Measurements from ENCODE around the gene SORCS2. TPM values are rescaled to one million over a fixed set of nuclear protein-coding genes. Genes with fewer than 3 reads are reported as not detected.
A peak's percentile ranks its signal among the peaks of the same experiment; 100 is the strongest.

Gene SORCS2
- total RNA-seq, 1 donor from 2014 or later, result 3.1 TPM

DNA sequence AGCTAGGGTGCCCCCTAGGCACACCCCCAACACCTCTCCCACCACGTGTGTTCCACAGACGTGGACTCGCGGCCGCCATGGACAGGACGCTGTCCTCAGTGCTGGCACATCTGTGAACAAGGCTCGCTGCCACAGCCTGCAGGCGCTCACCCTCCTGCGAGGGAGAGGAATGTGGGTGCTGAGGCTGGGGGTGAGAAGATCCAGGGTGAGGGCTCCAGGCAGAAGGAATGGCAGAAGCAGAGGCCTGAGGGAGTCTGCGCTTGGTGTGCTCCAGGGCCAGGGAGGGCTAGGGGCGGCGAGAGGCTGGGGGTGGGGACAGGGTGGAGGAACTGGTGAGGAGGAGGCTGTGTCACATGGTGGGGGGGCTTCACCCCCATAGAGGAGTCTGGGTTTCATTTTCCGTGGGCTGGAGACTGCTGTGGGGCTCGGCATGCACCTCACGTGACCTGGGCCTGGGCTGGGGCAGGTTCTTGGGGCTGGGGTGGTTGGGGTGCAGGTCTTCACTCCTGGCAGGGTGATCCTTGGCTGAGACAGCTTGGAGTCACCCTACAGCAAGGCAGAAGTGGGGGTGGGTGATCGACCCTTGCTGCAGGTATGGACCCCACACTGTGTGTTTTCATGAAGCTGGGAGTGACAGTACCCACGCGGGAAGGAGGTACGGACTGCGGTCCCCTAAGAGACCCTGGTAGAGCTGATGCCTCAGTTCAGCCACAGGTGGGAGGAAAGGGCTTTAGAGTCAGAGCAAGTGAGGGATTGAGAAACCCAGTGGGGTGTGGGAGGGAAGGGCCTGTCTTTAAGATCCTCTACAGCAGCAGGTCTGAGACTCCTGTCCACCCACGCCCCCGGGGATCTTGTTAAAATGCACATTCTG is 138.7 kb downstream of the SORCS2 start:
- H3K27ac ChIP-seq (ENCODE audit: low read depth, low read length), result no peak overlapping the region
- H3K4me3 ChIP-seq (ENCODE audit: low read length in 3 of 3), result no peak overlapping the region
- H3K36me3 ChIP-seq (ENCODE audit: control insufficient read depth in 3 of 3, insufficient read depth in 3 of 3, low read length in 3 of 3), result no peaks in the 10 kb centered on the region
- no peaks in the 10 kb centered on the region for H3K9me3 ChIP-seq (ENCODE audit: control insufficient read depth in 3 of 3, low read length in 3 of 3)
- no peak overlapping the region for H3K9ac ChIP-seq (ENCODE audit: low read depth in 1 of 3, low read length in 3 of 3)
- H3K27me3 ChIP-seq (ENCODE audit: control insufficient read depth in 3 of 3, insufficient read depth in 3 of 3, low read length in 3 of 3), result peaks cover 0 to 20% (median 14%) of the 10 kb centered on the region in 3 donors
- peaks cover 8 to 30% (median 19%) of the 10 kb centered on the region in 3 donors for H3K4me1 ChIP-seq (ENCODE audit: control insufficient read depth in 3 of 3, insufficient read depth in 3 of 3, low read length in 3 of 3)

DNA sequence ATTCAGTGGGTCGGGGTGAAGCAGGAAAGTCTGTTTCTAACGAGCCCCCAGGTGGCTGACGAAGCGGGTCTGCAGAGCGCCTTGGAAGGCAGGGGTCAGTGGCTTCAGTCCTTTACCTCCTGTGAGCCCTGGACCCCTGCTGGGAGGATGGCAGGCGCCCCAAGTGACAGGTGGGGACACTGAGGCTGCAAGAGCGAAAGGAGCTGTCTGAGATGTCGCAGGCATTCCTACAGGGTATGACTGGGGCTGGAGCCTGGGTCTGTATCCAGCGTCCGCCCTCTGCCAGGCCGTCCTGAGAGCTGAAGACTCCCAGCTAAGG is 139.3 kb downstream of the SORCS2 start:
- Histone ChIP-seq H3K4me3 (ENCODE audit: low read length in 3 of 3) (no peak overlapping the region), H3K9me3 (ENCODE audit: control insufficient read depth in 3 of 3, low read length in 3 of 3) (no peaks in the 10 kb centered on the region), H3K27me3 (ENCODE audit: control insufficient read depth in 3 of 3, insufficient read depth in 3 of 3, low read length in 3 of 3) (peaks cover 0 to 15% (median 10%) of the 10 kb centered on the region in 3 donors), H3K4me1 (ENCODE audit: control insufficient read depth in 3 of 3, insufficient read depth in 3 of 3, low read length in 3 of 3) (peaks cover 8 to 31% (median 19%) of the 10 kb centered on the region in 3 donors), H3K9ac (ENCODE audit: low read depth in 1 of 3, low read length in 3 of 3) (no peak overlapping the region), H3K36me3 (ENCODE audit: control insufficient read depth in 3 of 3, insufficient read depth in 3 of 3, low read length in 3 of 3) (no peaks in the 10 kb centered on the region), H3K27ac (ENCODE audit: low read depth, low read length) (no peak overlapping the region)

DNA sequence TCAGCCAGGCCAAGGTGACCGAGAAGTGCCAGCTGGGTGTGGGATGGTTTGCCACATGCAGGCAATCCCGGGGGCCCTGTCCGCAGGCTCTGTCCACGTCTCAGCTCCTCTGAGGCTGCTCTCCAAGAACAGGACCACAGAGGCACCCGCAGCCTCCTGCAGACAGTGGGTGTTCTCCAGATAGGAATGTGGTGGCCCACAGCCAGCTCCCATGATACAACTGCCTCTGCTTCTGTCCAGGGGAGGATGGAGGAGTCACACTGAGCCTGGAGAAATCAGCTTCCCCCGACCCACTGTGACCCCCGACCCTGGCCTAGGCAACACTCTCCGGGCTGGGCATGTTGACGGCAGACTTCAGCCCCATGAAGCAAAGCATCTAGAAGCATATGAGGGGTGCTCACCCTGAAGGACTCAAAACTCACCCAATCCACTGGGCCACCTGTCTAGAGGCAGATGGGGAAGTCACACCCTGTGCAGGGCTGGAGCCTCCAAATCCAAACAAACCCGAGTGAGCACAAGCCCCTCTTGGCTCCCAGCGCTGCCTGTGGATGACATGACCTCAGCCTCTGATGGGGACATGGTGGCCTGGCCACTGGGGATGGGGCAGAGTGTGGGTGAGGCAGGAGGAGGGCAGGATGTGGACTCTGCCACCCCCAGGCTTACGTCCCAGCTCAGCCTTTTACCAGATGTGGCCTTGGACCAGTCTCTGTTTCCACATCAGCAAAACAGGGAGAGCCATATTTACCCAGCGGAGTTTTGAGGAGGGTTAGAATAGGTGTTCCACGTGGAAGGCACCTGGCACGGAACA is 140.1 kb downstream of the SORCS2 start:
- Histone ChIP-seq H3K4me3 (ENCODE audit: low read length in 3 of 3) (no peak overlapping the region), H3K36me3 (ENCODE audit: control insufficient read depth in 3 of 3, insufficient read depth in 3 of 3, low read length in 3 of 3) (no peaks in the 10 kb centered on the region), H3K27ac (ENCODE audit: low read depth, low read length) (no peak overlapping the region), H3K4me1 (ENCODE audit: control insufficient read depth in 3 of 3, insufficient read depth in 3 of 3, low read length in 3 of 3) (peaks cover 8 to 31% (median 19%) of the 10 kb centered on the region in 3 donors), H3K27me3 (ENCODE audit: control insufficient read depth in 3 of 3, insufficient read depth in 3 of 3, low read length in 3 of 3) (peaks cover 0 to 12% (median 11%) of the 10 kb centered on the region in 3 donors), H3K9ac (ENCODE audit: low read depth in 1 of 3, low read length in 3 of 3) (no peak overlapping the region), H3K9me3 (ENCODE audit: control insufficient read depth in 3 of 3, low read length in 3 of 3) (no peaks in the 10 kb centered on the region)

DNA sequence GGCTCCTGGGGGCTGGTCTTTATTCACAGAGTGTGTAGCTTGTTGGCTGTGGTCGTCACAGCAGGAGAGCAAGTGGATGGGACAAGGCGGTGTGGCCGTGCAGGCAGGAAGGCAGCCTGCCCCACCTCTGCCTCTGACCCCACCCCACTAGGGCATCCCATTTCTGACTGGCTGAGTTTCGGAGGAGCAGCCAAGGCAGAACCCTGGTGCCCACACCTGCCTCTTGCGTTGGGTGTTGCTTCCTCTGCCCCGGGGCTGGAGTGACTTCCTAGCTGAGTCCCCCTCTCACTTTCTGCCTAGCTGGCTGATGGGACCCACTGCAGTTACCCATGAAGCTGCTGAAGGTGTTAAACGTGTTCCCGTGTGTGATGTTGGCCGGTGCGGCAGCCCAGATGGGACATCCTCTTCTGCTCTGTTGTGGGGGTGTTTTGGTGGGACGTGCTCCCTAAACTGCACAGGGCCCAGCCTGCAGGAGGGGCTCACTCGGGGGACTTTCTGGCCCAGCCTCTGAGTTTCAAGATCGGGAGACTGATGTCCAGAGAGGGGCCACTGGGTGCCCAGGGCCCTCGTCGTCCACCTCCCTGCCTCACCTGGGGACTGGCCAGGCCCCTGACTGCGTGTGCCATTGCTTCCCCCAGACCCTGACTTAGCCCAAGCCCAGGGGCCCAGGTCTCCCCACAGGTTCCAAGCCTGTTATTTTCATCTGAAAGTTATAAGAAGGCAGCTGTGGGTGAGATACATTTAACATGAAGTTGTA is 140.9 kb downstream of the SORCS2 start:
- Histone ChIP-seq H3K27ac (ENCODE audit: low read depth, low read length) (no peak overlapping the region), H3K4me3 (ENCODE audit: low read length in 3 of 3) (no peak overlapping the region), H3K9ac (ENCODE audit: low read depth in 1 of 3, low read length in 3 of 3) (no peak overlapping the region), H3K36me3 (ENCODE audit: control insufficient read depth in 3 of 3, insufficient read depth in 3 of 3, low read length in 3 of 3) (no peaks in the 10 kb centered on the region), H3K9me3 (ENCODE audit: control insufficient read depth in 3 of 3, low read length in 3 of 3) (no peaks in the 10 kb centered on the region), H3K4me1 (ENCODE audit: control insufficient read depth in 3 of 3, insufficient read depth in 3 of 3, low read length in 3 of 3) (peaks cover 8 to 31% (median 19%) of the 10 kb centered on the region in 3 donors), H3K27me3 (ENCODE audit: control insufficient read depth in 3 of 3, insufficient read depth in 3 of 3, low read length in 3 of 3) (peaks cover 0 to 13% (median 11%) of the 10 kb centered on the region in 3 donors)

DNA sequence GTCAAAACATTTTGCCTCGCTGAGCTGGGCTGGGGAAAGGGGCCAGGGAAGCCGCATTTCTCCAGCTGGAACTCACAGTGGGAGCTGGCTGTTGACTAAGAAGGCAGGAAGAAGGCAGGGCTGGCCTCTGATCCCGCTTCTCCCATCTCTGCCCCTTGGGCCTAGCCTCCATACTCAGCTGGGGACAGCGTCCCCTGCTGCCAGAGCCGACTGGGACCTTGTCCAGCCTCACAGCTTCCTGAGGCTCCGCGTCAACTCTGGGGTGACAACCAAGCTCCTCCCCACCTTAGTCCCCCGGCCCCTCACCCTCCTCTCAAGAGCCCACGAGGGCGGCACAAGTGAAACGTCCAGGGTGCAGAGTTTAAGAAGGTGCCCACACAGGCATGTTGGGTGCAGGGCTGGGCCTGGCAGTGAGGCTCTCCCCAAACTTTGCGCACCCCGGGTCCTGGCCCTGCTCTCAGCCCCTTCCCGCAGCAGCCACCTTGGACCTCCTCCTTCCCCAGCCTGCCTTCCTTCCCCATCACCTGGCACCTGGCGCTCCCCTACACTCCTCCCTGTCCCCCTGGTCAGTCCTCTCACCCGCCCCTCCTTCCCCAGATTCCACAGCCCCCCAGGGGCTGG is 141.6 kb downstream of the SORCS2 start:
- H3K4me1 ChIP-seq (ENCODE audit: control insufficient read depth in 3 of 3, insufficient read depth in 3 of 3, low read length in 3 of 3), result peaks cover 7 to 25% (median 15%) of the 10 kb centered on the region in 3 donors
- H3K27me3 ChIP-seq (ENCODE audit: control insufficient read depth in 3 of 3, insufficient read depth in 3 of 3, low read length in 3 of 3), result peaks cover 0 to 13% (median 6%) of the 10 kb centered on the region in 3 donors
- H3K36me3 ChIP-seq (ENCODE audit: control insufficient read depth in 3 of 3, insufficient read depth in 3 of 3, low read length in 3 of 3), result no peaks in the 10 kb centered on the region
- H3K4me3 ChIP-seq (ENCODE audit: low read length in 3 of 3), result no peak overlapping the region
- H3K9ac ChIP-seq (ENCODE audit: low read depth in 1 of 3, low read length in 3 of 3), result no peak overlapping the region
- H3K9me3 ChIP-seq (ENCODE audit: control insufficient read depth in 3 of 3, low read length in 3 of 3), result no peaks in the 10 kb centered on the region
- no peak overlapping the region for H3K27ac ChIP-seq (ENCODE audit: low read depth, low read length)

DNA sequence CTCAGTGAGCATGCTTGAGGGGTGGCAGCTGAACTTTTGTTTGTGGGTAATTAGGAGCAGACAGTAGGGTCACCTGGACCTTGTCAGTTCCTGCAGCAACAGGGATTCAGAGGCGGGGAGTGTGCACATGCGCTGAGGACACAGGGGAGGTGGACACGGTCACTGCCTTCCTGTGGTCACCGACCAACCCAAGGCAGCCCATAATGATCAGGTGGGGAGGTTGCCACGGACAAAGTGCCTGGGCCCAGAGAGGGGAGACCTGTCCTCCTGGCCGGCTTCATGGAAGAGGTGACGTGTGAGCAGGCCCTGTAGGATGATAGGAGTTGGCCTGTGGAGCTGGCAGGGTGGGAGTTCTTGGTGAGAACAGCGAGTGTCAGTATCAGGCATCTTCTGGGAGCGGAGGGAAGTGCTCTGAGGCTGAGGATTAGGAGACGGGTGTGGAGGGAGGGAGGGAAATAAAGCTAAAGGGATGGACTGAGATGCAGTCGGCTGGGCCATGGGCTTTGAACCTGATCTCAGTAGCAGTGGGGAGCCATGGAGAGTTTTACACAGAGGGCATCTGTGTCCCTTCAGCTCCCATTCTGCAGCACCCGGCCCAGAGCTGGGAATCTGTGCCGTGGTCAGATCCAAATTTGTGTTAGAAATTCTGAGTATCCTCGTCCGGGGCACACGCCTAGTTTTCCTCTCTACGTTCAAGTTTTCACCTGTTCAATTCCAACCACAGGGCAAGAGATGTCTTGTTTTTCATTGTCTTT is 142.4 kb downstream of the SORCS2 start:
- Histone ChIP-seq H3K36me3 (ENCODE audit: control insufficient read depth in 3 of 3, insufficient read depth in 3 of 3, low read length in 3 of 3) (no peaks in the 10 kb centered on the region), H3K27me3 (ENCODE audit: control insufficient read depth in 3 of 3, insufficient read depth in 3 of 3, low read length in 3 of 3) (peaks cover 0 to 12% (median 6%) of the 10 kb centered on the region in 3 donors), H3K9ac (ENCODE audit: low read depth in 1 of 3, low read length in 3 of 3) (no peak overlapping the region), H3K9me3 (ENCODE audit: control insufficient read depth in 3 of 3, low read length in 3 of 3) (no peaks in the 10 kb centered on the region), H3K4me1 (ENCODE audit: control insufficient read depth in 3 of 3, insufficient read depth in 3 of 3, low read length in 3 of 3) (peaks cover 2 to 18% (median 10%) of the 10 kb centered on the region in 3 donors), H3K4me3 (ENCODE audit: low read length in 3 of 3) (no peak overlapping the region), H3K27ac (ENCODE audit: low read depth, low read length) (no peak overlapping the region)

DNA sequence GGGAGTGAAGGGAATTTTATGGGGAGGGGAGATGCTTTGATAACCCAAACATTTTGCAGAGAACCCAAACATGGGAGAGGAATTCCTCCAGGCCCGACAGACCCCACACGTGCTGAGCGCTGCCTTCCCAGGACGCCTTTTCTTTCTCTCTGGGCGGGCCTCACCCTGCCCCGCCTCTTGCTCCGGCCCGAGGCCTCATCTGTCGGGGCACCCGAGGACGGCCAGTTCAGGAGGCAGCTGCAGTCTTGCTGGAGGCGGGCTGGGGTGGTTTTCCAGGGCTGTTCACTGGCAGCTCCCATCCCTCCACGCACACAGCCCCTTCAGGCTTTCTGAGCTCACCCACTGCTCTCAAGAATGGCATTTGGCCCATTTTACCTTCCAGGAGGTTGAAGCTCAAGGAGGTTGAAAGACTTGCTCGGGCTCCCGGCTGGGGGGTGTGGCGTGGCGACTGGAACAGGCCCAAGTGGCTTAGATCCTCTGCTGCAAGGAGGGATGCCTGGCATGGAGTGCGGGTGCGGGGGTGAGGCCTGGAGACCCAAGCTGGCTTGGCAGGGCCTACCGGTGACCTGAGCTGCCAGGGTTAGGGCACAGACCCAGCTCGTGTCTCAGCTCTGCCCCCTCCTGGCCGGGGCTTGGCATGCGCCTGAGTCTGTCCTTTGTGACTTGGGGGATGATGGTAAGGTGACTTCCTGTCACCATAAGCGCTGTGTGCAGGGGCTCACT is 143.2 kb downstream of the SORCS2 start:
- peaks cover 0 to 6% (median 5%) of the 10 kb centered on the region in 3 donors for H3K27me3 ChIP-seq (ENCODE audit: control insufficient read depth in 3 of 3, insufficient read depth in 3 of 3, low read length in 3 of 3)
- no peaks in the 10 kb centered on the region for H3K9me3 ChIP-seq (ENCODE audit: control insufficient read depth in 3 of 3, low read length in 3 of 3)
- H3K27ac ChIP-seq (ENCODE audit: low read depth, low read length), result no peak overlapping the region

DNA sequence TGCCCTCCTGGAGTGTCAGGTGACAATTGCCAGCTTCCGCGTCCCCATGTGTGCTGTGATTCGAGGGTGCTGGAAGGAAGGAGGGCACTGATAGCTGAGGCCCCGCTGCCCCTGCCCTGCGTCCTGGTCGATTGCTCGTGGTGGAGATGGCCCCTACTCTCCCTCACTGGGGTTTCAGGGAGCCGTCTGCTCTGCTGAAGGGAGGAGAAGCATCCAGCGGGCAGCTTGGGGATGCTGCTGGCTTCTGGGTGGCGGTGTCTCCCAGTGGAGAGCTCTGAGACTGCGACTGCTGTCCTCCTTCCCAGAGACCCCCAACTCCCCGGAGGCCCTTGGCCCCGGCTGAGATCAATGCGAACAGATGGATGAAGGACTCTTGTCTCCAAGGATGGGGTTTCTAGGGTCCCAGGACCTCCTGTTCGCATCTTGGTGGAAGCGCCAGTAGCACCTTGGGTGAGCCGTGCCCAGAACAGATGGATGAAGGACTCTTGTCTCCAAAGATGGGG is 143.8 kb downstream of the SORCS2 start:
- Histone ChIP-seq H3K4me1 (ENCODE audit: control insufficient read depth in 3 of 3, insufficient read depth in 3 of 3, low read length in 3 of 3) (peaks cover 2 to 18% (median 10%) of the 10 kb centered on the region in 3 donors), H3K4me3 (ENCODE audit: low read length in 3 of 3) (no peak overlapping the region), H3K9ac (ENCODE audit: low read depth in 1 of 3, low read length in 3 of 3) (no peak overlapping the region), H3K27ac (ENCODE audit: low read depth, low read length) (no peak overlapping the region), H3K9me3 (ENCODE audit: control insufficient read depth in 3 of 3, low read length in 3 of 3) (no peaks in the 10 kb centered on the region), H3K27me3 (ENCODE audit: control insufficient read depth in 3 of 3, insufficient read depth in 3 of 3, low read length in 3 of 3) (peaks cover 0 to 5% (median 2%) of the 10 kb centered on the region in 3 donors), H3K36me3 (ENCODE audit: control insufficient read depth in 3 of 3, insufficient read depth in 3 of 3, low read length in 3 of 3) (no peaks in the 10 kb centered on the region)

More for the DNA sequence above, 143.2 kb downstream of the SORCS2 start:
- H3K9ac ChIP-seq (ENCODE audit: low read depth in 1 of 3, low read length in 3 of 3), result peak overlapping the region in 1 of 3 donors; percentile 16
- H3K4me1 ChIP-seq (ENCODE audit: control insufficient read depth in 3 of 3, insufficient read depth in 3 of 3, low read length in 3 of 3), result peaks cover 2 to 18% (median 10%) of the 10 kb centered on the region in 3 donors
- no peak overlapping the region for H3K4me3 ChIP-seq (ENCODE audit: low read length in 3 of 3)
- H3K36me3 ChIP-seq (ENCODE audit: control insufficient read depth in 3 of 3, insufficient read depth in 3 of 3, low read length in 3 of 3), result no peaks in the 10 kb centered on the region

Data from skeletal muscle tissue (tissue), 4 donors.